Activated CD8-positive, alpha-beta memory T cell treated with anti-CD3 and anti-CD28 coated beads for 4 hours (primary cell): ENCODE measurements around the gene COMMD3.

Experiments
- DNase-seq, 2 donors: peaks; one replicate each; pipeline ENCODE4 v3.0.0-alpha.2; 2020; ENCODE audit warnings: low read depth in 2 of 2

The COMMD3 gene

DNA sequence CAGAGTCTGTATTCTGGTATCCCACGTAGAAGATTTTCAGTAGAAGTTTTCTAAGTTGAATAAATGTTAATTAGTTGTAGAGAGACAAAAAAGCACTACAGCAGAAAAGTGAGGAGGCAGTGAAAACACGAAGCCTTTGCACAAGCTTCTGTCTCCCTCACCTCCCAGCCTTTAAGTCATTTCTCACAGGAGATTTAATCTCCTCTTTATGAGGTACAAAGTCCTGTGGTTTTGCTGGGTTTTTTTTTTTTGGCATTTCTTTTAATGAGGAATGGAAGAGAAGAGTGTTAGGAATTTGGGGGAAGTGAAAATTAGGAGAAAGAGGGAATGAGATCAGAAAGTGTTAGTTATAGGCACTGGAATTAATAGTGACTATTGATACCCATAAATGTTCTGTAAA, 50.6 kb downstream of the COMMD3 start:
- DNase-seq: no peak

DNA sequence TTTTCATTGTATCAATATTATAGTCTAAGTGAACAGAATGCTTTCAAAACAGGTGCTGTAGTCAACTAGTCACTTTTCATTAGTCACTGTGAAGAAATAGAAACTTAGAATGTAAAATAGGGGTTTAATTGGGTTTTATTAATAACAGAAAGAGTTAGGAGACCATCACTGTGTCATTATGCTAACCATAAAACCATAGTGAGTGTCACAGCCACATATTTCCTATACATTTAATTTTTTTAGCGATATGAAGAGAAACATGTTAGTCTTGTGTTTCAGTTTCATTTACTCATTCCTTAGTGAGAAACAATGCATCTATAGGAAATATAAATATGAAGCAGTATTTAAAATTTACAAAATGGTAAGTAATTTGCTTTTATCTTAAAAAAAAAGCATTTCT, 51.3 kb downstream of the COMMD3 start:
- DNase-seq: no peak

DNA sequence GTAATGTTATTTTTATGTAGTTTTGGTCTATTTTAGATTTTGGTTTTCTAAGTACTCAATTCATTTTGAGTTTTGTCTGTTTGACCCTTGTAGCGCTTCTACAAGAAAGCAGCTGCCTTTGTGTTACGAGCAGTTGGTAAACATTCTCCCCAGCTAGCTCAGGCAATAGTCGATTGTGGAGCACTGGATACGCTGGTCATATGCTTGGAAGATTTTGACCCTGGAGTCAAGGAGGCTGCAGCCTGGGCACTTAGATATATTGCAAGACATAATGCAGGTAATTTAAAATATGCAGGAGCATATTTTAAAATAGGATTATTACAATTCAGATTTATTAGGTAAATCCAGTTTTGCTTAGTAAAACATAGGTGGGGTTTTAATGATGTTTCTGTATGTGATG, 52.2 kb downstream of the COMMD3 start:
- no peak for DNase-seq

DNA sequence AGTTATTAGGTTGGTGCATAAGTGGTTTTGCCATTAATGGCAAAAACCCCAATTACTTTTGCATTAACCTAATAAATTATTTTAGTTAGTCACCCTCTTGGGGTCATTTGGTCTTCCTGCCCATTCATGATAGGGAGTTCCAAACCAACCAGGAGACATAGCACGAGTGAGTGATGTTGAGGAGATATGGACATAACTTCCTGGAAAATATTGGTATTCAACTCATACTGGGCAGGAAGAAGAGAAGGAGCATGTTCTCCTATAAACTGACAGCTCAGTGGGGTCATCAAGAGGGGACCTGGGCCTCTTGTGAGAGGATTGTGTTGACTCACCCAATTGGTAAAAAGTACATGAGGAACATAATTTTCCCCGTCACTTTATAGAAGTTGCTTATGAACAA, 52.8 kb downstream of the COMMD3 start:
- no peak for DNase-seq

DNA sequence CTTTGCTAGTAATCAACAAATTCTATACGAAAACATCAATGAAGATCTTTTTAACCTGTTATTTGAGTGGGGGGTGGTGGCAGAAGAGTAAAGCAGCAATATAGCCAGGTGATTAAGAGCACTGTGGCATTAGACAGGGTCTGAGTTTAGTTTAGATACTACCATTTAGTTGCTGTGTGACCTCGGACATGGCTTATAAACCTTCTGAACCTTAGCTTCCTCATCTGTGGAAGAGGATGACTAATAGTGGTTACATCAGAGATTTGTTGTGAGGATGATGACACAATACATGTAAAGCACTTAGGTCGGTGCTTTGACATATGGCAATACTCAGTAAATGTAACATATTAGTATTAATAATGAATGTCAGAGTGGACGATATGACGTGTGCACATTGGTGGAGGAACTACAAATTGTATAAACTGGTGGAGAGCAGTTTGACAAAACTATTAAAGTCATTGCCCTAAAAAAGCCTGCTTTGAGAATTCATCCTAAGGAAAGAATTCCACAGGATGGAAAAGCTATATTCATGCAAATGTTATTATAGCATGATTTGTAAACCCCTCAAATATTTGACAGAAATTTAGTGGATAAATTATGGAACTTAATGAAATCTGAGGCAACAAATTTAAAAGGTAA, 53.4 kb downstream of the COMMD3 start:
- DNase-seq: no peak
